NT2/D1 (cell line): ENCODE data around the gene TLDC2.

ENCODE experiments used
- SUZ12 ChIP-seq: IDR thresholded peaks from 2 replicates; pipeline ENCODE4 v1.6.1; 2011; ENCODE audit not compliant: insufficient read length, insufficient read depth; ENCODE audit errors: extremely low read depth
- YY1 ChIP-seq: IDR thresholded peaks from 2 replicates; pipeline ENCODE4 v1.6.1; 2011; ENCODE audit not compliant: insufficient read length, insufficient read depth
- ZNF274 ChIP-seq: IDR thresholded peaks from 2 replicates; pipeline ENCODE4 v1.6.1; 2011; ENCODE audit warnings: mild to moderate bottlenecking, low read depth, low read length

DNA sequence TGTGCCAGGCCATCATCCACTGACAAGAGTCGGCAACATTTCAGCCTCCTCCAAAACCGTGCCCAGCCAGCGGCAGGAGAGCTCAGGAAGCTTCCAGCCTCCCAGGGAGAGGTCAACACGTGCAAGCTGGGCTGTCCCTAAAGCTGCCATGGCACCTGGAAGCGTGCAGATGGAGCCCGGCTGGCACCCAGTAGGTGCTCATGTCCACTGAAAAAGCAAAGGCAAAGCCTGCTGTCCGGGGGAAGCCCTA, 14.4 kb upstream of the TLDC2 start:
- TF ChIP-seq YY1: no peak
- TF ChIP-seq ZNF274: no peak
- no peak for TF ChIP-seq SUZ12
